Endodermal cell (in vitro differentiated cells): ENCODE data around the gene IFT122. TPM values are rescaled to one million over a fixed set of nuclear protein-coding genes. Genes with fewer than 3 reads are reported as not detected.

Experiments
- DNase-seq: peaks from one replicate; pipeline ENCODE4 v3.0.0-alpha.2; 2017
- H3K27ac ChIP-seq: 2 replicates; pipeline ENCODE4 v1.5.1; 2013; ENCODE audit warnings: mild to moderate bottlenecking, low read depth, low read length, moderate library complexity
- H3K27me3 ChIP-seq: 2 replicates; pipeline ENCODE4 v1.6.1; 2013; ENCODE audit warnings: mild to moderate bottlenecking, low read length, moderate library complexity; ENCODE audit not compliant: insufficient read depth, control insufficient read depth, poor library complexity, severe bottlenecking
- H3K36me3 ChIP-seq: 2 replicates; pipeline ENCODE4 v1.7.0; 2013; ENCODE audit warnings: mild to moderate bottlenecking, low read length, moderate library complexity; ENCODE audit not compliant: control insufficient read depth, insufficient read depth
- H3K4me1 ChIP-seq: one replicate; pipeline ENCODE4 v1.7.0; 2013; ENCODE audit warnings: low read length; ENCODE audit not compliant: control insufficient read depth, insufficient read depth
- H3K4me3 ChIP-seq: 2 replicates; pipeline ENCODE4 v1.5.1; 2013; ENCODE audit warnings: mild to moderate bottlenecking, low read length, moderate library complexity
- H3K9ac ChIP-seq: 2 replicates; pipeline ENCODE4 v1.6.1; 2013; ENCODE audit warnings: mild to moderate bottlenecking, low read length, moderate library complexity; ENCODE audit not compliant: poor library complexity, severe bottlenecking; ENCODE audit errors: extremely low read depth
- H3K9me3 ChIP-seq: 2 replicates; pipeline ENCODE4 v1.6.1; 2013; ENCODE audit warnings: mild to moderate bottlenecking, low read length, moderate library complexity; ENCODE audit not compliant: control insufficient read depth
- H3K27ac Mint-ChIP-seq: 2 replicates; pipeline ENCODE4 v1.8.0; 2020; ENCODE audit warnings: mixed read lengths
- H3K27me3 Mint-ChIP-seq: 2 replicates; pipeline ENCODE4 v1.8.0; 2021; ENCODE audit warnings: mild to moderate bottlenecking, mixed read lengths; ENCODE audit not compliant: insufficient read depth
- H3K36me3 Mint-ChIP-seq: 2 replicates; pipeline ENCODE4 v1.8.0; 2020; ENCODE audit warnings: low read depth, mixed read lengths
- H3K4me1 Mint-ChIP-seq: 2 replicates; pipeline ENCODE4 v1.8.0; 2020; ENCODE audit warnings: mixed read lengths
- H3K4me3 Mint-ChIP-seq: 2 replicates; pipeline ENCODE4 v1.8.0; 2020; ENCODE audit warnings: mild to moderate bottlenecking, moderate library complexity, mixed read lengths
- H3K9me3 Mint-ChIP-seq: 2 replicates; pipeline ENCODE4 v1.8.0; 2020; ENCODE audit warnings: mild to moderate bottlenecking, mixed read lengths
- CTCF ChIP-seq: fragments of 200-600 bp; sonication (generic); conservative IDR thresholded peaks from 2 replicates; pipeline ENCODE4 v1.5.0; 2021; ENCODE audit warnings: antibody characterized with exemption, mild to moderate bottlenecking
- WGBS, 2 experiments: methylation state at CpG; one replicate each; pipeline versions ENCODE4 v1.1.5 to v1.1.7; 2013; ENCODE audit warnings: missing lambda C conversion rate in 2 of 2, mixed read lengths in 1 of 2; ENCODE audit not compliant: insufficient coverage in 1 of 2, insufficient read length in 1 of 2; 5-methylcytosine and 5-hydroxymethylcytosine counted together
- total RNA-seq, 2 donors: library from RNA; stranded (reverse); fragmentation: NEBNext Ultra II Directional in 1 of 2; extraction: Animal tissue kit (Norgen Biotek cat#: 25700) in 1 of 2; gene quantifications; 2 replicates in 1 of 2; 3 replicates in 1 of 2; pipeline ENCODE4 v1.2.1, GENCODE V29; 2021

Gene IFT122
- total RNA-seq, 2 donors from 2014 or later, result 36.0 to 46.6 TPM

GRCh38 chr3:129473067-129473768, 33.2 kb downstream of the IFT122 start:
- H3K36me3 Mint-ChIP-seq, result peaks cover 34% of the 10 kb centered on the region
- no peaks in the 10 kb centered on the region for H3K9me3 Mint-ChIP-seq

GRCh38 chr3:129473769-129474152, 33.7 kb downstream of the IFT122 start:
- Histone ChIP-seq H3K27ac (no peak overlapping the region), H3K9me3 (no peaks in the 10 kb centered on the region), H3K36me3 (peaks cover 26% of the 10 kb centered on the region), H3K4me3 (no peak overlapping the region), H3K9ac (no peak overlapping the region), H3K4me1 (no peaks in the 10 kb centered on the region), H3K27me3 (no peaks in the 10 kb centered on the region)
- Mint-ChIP-seq H3K4me3 (no peak overlapping the region), H3K4me1 (peaks cover 2% of the 10 kb centered on the region), H3K36me3 (peaks cover 37% of the 10 kb centered on the region), H3K27me3 (no peaks in the 10 kb centered on the region), H3K27ac (no peak overlapping the region), H3K9me3 (no peaks in the 10 kb centered on the region)
- no peak for DNase-seq
- 78 to 90% methylated on average over 4 of the region's 4 CpGs for WGBS, 2 experiments
- TF ChIP-seq CTCF, result no peak

More at GRCh38 chr3:129473067-129473768, 33.2 kb downstream of the IFT122 start:
- Mint-ChIP-seq H3K4me1 (peaks cover 2% of the 10 kb centered on the region), H3K4me3 (no peak overlapping the region), H3K27ac (no peak overlapping the region), H3K27me3 (no peaks in the 10 kb centered on the region)
- Histone ChIP-seq H3K9me3 (no peaks in the 10 kb centered on the region), H3K27ac (no peak overlapping the region), H3K36me3 (peaks cover 21% of the 10 kb centered on the region), H3K4me1 (no peaks in the 10 kb centered on the region), H3K4me3 (no peak overlapping the region), H3K9ac (no peak overlapping the region), H3K27me3 (no peaks in the 10 kb centered on the region)
- WGBS, 2 experiments, result 91 to 92% methylated on average over 2 to 4 of the region's 4 CpGs
- DNase-seq, result no peak
- TF ChIP-seq CTCF, result no peak

- 95 to 96% methylated on average over 8 to 10 of the region's 10 CpGs for WGBS, 2 experiments
- Mint-ChIP-seq H3K27ac (no peak overlapping the region), H3K36me3 (peaks cover 44% of the 10 kb centered on the region), H3K9me3 (no peaks in the 10 kb centered on the region), H3K4me1 (no peaks in the 10 kb centered on the region), H3K4me3 (no peak overlapping the region), H3K27me3 (no peaks in the 10 kb centered on the region)
- peaks cover 24% of the 10 kb centered on the region for H3K36me3 ChIP-seq
- H3K27ac ChIP-seq, result no peak overlapping the region
- TF ChIP-seq CTCF, result no peak
- no peak overlapping the region for H3K9ac ChIP-seq
- DNase-seq, result no peak
- H3K9me3 ChIP-seq, result no peaks in the 10 kb centered on the region
- no peaks in the 10 kb centered on the region for H3K27me3 ChIP-seq
- H3K4me1 ChIP-seq, result no peaks in the 10 kb centered on the region
- H3K4me3 ChIP-seq, result no peak overlapping the region
Observed at GRCh38 chr3:129474984-129475804, 35.2 kb downstream of the IFT122 start.
